ENCODE results near the gene FOLR1. TPM values are rescaled to one million over a fixed set of nuclear protein-coding genes. Genes with fewer than 3 reads are reported as not detected.
"Not testable (repeated sequence)": the region's sequence is repeated elsewhere in the genome, so short reads cannot be mapped to it uniquely, and the experiment has no call there.

The FOLR1 gene
- total RNA-seq, 4 donors from 2014 or later, result 0.38 to 7.6 (median 1.5) TPM; not detected in 1

- intact Hi-C loops (cut with DNase I), result no loop called here
- no peak for TF ChIP-seq CTCF (IDR thresholded peaks at IDR 0.05)
- TF ChIP-seq POLR2A (IDR thresholded peaks at IDR 0.05), result no peak
- no peaks in the 10 kb centered on the region for H3K4me1 ChIP-seq
- no peak for DNase-seq
- H3K9me3 ChIP-seq, result no peaks in the 10 kb centered on the region
- peaks cover 0 to 10% (median 0%) of the 10 kb centered on the region in 4 donors for H3K27me3 ChIP-seq
- H3K4me3 ChIP-seq, result no peak overlapping the region
- 74 to 78% methylated on average over 5 of the region's 5 CpGs for WGBS, 2 donors
- H3K36me3 ChIP-seq, result no peaks in the 10 kb centered on the region
- no peak overlapping the region for H3K27ac ChIP-seq
Measured at GRCh38 chr11:72190631-72191071, 1.3 kb upstream of the FOLR1 start.

- H3K27ac ChIP-seq, result no peak overlapping the region
- WGBS, 2 donors, result 78 to 81% methylated on average over 7 to 11 of the region's 12 CpGs
- H3K27me3 ChIP-seq, result peaks cover 0 to 12% (median 0%) of the 10 kb centered on the region in 4 donors
- TF ChIP-seq CTCF (IDR thresholded peaks at IDR 0.05) (no peak), POLR2A (IDR thresholded peaks at IDR 0.05) (no peak)
- intact Hi-C loops (cut with DNase I), result no loop called here
- DNase-seq, result no peak
- no peaks in the 10 kb centered on the region for H3K36me3 ChIP-seq
- H3K4me1 ChIP-seq, result no peaks in the 10 kb centered on the region
- H3K4me3 ChIP-seq, result no peak overlapping the region
- no peaks in the 10 kb centered on the region for H3K9me3 ChIP-seq
Measured at GRCh38 chr11:72195518-72196270, 3.8 kb downstream of the FOLR1 start.

- H3K9me3 ChIP-seq; DNase-seq; H3K27ac ChIP-seq; H3K4me3 ChIP-seq; H3K36me3 ChIP-seq; intact Hi-C loops (cut with DNase I); H3K27me3 ChIP-seq; H3K4me1 ChIP-seq: not testable (repeated sequence)
- WGBS, 2 donors, result 90 to 93% methylated on average over 43 of the region's 43 CpGs
Measured at GRCh38 chr11:72201445-72201844, 9.5 kb downstream of the FOLR1 start.

- no peaks in the 10 kb centered on the region for H3K4me1 ChIP-seq
- no peak overlapping the region for H3K4me3 ChIP-seq
- WGBS, 2 donors, result 94 to 99% methylated on average over 6 of the region's 6 CpGs
- H3K36me3 ChIP-seq, result no peaks in the 10 kb centered on the region
- TF ChIP-seq POLR2A (IDR thresholded peaks at IDR 0.05) (no peak), CTCF (IDR thresholded peaks at IDR 0.05) (no peak)
- no peak overlapping the region for H3K27ac ChIP-seq
- H3K9me3 ChIP-seq, result no peaks in the 10 kb centered on the region
- no peaks in the 10 kb centered on the region for H3K27me3 ChIP-seq
- intact Hi-C loops (cut with DNase I), result no loop called here
- DNase-seq, result no peak
Measured at GRCh38 chr11:72202571-72202970, 10.6 kb downstream of the FOLR1 start.

- Histone ChIP-seq H3K36me3 (no peaks in the 10 kb centered on the region), H3K4me3 (no peak overlapping the region), H3K4me1 (no peaks in the 10 kb centered on the region), H3K9me3 (no peaks in the 10 kb centered on the region), H3K27me3 (no peaks in the 10 kb centered on the region), H3K27ac (no peak overlapping the region)
- DNase-seq, result no peak
- TF ChIP-seq CTCF (IDR thresholded peaks at IDR 0.05) (no peak), POLR2A (IDR thresholded peaks at IDR 0.05) (no peak)
- 62 to 64% methylated on average over 2 of the region's 2 CpGs for WGBS, 2 donors
- intact Hi-C loops (cut with DNase I), result no loop called here
Measured at GRCh38 chr11:72203163-72203562, 11.2 kb downstream of the FOLR1 start.
